Stimulated activated CD4-positive, alpha-beta T cell treated with anti-CD3 and anti-CD28 coated beads, Interleukin-2, amount 100 ng/mL, for 24 hours (primary cell): Measurements from ENCODE around the gene DNAH6.
"Not testable (repeated sequence)": the region's sequence is repeated elsewhere in the genome, so short reads cannot be mapped to it uniquely, and the experiment has no call there.

Experiments used
- DNase-seq, 2 donors: peaks; one replicate each; pipeline ENCODE4 v3.0.0-alpha.2; 2020

Gene DNAH6

DNA sequence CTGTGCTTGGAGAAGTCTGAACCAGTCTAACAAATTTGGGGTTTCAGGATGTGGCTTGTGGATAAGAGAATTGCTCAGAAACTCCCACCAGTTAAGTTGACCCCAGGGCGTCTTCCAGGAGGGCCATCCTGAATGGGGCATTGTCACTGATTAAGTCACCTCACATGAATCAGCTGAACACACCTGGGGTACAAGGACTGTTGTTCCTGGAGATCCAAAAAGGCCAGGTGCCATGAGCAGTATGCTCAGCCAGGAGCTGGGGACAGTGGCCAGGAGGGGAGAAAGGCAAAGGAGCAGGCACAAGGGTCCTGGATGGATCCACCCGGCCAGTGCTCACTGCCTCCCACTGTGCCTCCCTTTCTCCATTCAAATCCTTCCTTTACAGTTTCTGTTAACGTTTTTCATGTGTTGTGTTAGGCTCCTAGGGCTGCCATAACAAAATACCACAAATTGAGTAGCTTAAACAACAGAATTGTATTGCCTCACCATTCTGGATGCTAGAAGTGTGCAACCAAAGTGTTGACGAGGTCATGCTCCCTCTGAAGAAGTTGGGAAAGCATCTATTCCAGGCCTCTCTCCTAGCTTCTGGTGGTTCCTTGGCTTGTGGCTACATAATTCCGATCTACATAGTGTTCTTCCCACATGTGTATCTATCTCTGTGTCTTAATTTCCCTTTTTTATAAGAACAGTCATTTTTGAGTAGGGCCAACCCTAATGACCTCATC, 331.2 kb downstream of the DNAH6 start:
- DNase-seq: no peak

GRCh38 chr2:84849271-84849952, 333.1 kb downstream of the DNAH6 start:
- peak in 1 of 2 donors; percentile 53 for DNase-seq

DNA sequence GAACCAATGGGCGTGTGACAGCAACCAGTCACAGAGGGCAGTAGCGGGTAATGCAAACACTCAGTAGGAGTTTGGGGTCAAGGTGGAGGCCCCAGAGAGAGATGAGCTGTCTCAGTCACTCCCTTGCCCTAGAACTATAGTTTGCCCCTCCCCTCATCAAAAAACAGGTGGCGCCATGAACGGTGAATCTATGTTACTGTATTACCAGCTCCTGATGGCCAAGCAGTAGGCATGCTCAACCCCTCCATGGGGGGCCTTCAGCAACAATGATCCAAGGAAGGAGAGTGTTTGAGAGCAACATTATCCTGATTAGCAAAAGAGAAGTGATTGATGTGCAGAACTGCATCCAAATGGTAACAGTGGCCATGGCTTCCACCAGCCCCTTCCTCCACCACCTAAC, 334.2 kb downstream of the DNAH6 start:
- DNase-seq: no peak

DNA sequence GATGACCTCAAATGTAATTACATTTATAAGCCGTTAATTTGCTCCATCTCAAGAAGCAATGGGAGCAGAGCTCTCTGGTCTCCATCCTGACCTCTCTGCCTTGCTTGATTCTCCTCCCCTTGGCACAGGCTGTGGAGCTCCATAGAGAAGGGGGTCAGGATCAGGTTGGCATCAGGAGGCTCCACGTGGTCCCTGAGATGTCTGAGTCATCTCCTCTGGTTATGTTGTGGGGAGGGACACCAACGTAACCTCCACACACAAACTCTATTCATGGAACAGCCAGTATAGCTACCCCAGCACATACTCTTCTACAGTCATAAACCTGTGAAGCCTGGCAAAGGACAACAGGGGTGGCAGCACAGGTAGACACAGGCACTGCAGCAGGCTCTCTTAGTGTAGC, 335.6 kb downstream of the DNAH6 start:
- DNase-seq: no peak

DNA sequence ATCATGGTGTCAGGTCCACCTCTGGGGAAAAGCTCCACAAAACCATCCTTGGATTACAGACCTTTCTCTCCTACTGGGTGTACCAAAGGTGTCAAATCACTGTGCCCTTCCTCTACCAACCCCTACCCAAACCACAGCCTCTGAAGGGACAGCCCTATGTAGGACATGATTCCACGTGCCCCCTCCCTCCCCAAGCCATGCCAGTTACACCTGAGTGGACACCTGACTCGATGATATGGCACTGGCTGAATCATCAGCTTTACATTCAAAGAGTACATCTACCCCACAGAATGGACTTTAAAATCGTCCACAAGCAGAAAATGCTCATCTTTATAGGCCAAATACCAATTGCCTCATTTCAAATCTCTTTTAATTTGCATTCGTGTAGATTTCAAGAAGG, 338.6 kb downstream of the DNAH6 start:
- no peak for DNase-seq

- no peak for DNase-seq
Measured at GRCh38 chr2:84855731-84856130, 339.4 kb downstream of the DNAH6 start.

- no peak for DNase-seq
Measured at GRCh38 chr2:84856787-84857186, 340.5 kb downstream of the DNAH6 start.

- no peak for DNase-seq
Measured at GRCh38 chr2:84857566-84857965, 341.3 kb downstream of the DNAH6 start.

GRCh38 chr2:84858123-84858522, 341.8 kb downstream of the DNAH6 start:
- DNase-seq: peak in 1 of 2 donors; percentile 16

DNA sequence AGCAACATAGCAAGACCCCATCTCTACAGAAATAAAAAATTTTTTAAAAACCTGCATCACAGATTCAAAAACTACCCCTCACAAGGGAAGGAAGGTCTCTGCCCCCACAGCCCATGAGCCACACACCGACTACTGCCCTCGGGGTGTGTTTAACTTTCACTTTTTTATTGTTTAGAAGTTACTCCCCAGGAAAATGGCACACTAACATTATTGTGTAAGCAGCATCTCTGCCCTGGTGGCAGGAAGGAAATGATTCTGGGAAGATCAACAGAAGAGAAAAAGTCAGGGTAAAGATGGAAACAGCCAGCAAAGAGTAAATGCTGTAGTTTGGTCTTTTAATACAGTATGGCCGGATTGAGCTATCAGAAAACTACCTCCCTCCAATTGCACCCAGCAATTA, 342.6 kb downstream of the DNAH6 start:
- no peak for DNase-seq

GRCh38 chr2:84861539-84861938, 345.2 kb downstream of the DNAH6 start:
- no peak for DNase-seq

DNA sequence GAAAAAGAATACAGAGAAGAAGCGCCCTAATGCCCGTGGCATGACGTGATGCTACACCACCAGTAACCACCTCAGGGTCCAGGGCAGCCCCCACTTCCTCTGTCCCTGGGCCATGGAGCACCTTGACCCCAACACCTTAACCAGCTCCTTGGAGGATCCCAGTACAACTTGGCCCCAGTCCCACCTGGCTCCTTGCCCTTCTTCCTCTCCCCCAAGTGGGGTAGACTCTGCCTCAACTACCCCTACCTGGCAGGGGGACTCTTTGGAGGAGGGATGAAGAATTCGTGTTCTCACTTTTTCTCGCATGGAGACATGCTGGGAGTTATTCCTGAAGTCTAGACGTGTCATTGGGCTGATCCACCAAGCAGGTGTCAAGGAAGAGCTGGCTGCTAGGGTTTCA, 345.7 kb downstream of the DNAH6 start:
- no peak for DNase-seq

DNA sequence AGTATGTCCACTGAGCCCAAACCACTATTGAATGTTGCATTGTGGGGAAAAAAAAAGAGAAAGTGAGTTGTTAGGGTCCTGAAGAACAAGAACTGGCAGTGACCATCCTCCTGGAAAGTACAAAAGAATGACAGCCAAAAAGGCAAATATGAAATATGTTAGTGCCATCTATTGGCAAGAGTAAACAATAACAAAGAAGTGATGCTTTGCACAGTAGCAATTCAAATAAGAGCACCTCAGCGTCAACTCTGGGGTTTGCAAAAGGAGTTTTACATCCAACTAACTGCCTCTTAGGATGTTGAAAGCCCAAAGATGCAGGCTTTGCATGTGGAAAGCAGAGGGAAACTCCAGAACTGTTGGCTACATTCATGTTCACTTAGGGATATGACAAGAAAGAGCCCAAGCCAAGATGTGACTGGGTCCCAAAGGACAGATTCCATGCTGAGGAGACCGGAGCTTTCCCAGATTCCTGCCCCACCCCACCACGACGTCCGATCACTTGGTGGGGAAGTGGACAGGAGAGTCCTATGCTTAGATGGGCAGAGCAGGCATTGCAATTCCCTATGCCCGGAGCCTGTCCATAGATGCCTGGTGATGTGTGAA, 349.0 kb downstream of the DNAH6 start:
- no peak for DNase-seq

GRCh38 chr2:84866122-84866521, 349.8 kb downstream of the DNAH6 start:
- no peak for DNase-seq

DNA sequence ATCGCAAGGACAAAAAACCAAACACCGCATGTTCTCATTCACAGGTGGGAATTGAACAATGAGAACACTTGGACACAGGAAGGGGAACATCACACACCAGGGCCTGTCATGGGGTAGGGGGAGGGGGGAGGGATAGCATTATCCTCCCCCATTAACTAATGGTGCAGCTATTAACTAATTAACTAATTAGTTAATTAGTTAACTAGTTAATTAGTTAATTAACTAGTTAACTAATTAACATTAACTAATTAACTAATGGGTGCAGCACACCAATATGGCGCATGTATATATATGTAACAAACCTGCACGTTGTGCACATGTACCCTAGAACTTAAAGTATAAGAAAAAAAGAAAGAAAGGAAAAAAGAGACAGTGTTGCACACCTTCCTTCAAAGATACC, 352.0 kb downstream of the DNAH6 start:
- DNase-seq: not testable (repeated sequence)
